ENCODE results near the gene HLF.
A peak's percentile ranks its signal among the peaks of the same experiment; 100 is the strongest.

The HLF gene

DNA sequence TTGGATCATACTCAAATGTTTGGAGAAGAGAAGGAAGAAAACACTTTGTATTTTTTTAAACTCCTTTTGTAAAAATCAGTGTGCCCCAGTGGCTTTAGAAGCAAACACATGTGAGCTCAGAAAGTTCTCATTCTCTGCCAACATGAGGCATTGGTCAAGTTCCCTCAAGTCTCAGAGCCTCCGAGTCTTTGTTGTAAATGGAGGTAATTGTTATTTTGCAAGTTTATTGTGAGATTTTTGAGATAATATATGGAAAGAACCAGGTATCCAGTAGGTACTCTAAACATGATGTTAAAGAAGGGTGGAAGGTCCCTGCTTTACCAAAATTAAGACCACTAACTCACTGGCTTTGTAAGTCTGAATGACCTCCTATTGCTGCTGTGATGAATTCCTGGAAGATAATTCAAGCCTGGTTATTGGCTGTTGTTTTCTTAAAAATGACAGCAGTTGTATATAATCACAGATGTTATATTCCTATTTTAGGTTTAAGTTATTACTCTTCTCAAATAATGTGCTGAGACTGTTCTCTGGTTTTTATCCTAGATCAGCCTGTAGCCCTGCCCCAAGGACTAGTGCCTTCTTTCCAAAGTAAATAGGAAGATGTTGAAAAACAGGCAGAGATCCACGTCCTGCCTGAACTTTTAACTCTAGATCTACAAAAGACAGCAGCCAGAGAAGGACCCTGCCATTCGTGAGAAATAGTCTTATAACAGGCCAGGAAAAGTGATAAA is 2.4 kb downstream of the HLF start:
- DNase-seq (ENCODE audit: low spot score in 2 of 2) (no peak), ATAC-seq (no peak)
- H3K27ac Mint-ChIP-seq, result no peak overlapping the region
- H3K36me3 Mint-ChIP-seq, result no peaks in the 10 kb centered on the region
- peaks cover 18% of the 10 kb centered on the region for H3K4me1 Mint-ChIP-seq
- no peak overlapping the region for H3K4me3 Mint-ChIP-seq
- H3K9me3 Mint-ChIP-seq, result no peaks in the 10 kb centered on the region

GRCh38 chr17:55267777-55268648 is 3.3 kb downstream of the HLF start:
- H3K4me3 Mint-ChIP-seq, result no peak overlapping the region
- H3K9me3 Mint-ChIP-seq, result no peaks in the 10 kb centered on the region
- no peak overlapping the region for H3K27ac Mint-ChIP-seq
- ATAC-seq (no peak), DNase-seq (ENCODE audit: low spot score in 2 of 2) (no peak)
- peaks cover 23% of the 10 kb centered on the region for H3K4me1 Mint-ChIP-seq
- no peaks in the 10 kb centered on the region for H3K36me3 Mint-ChIP-seq

DNA sequence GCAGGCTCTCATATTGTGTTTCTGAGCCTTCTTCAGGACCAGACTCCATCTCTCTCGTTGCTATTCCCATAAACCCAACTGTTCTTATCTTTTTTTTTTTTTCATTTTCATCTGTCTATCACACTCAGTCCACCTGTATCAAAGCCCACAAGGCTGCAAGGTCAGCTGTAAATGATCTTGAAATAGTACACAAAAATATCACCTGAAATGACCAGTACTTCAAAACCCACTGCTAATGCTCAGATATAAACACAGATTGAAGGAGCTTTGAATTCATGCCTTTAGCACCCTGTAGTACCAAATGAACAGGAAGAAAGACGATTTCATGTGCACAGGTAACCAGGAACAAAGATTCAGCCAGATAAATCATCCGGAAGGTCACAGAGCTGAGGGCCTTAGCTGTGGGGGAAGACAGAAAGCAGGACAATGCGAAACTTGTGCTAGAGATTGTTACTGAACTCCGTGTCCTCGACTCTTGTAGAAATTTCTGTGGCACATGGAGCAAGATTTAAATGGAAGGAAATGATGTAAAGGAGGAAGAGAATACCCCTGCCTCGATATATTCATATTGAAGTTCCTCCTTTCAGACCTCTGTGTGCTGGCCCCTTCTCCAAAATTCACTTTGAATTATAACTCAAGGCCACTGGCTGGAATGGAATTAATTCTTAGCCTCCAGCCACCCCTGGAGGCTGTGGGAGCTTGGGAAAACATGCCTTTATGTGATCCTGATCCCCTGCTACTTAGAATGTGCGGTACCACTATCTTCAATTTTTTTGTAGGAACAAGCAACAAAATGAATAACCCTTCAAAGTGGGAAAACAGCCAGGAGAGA is 4.1 kb downstream of the HLF start:
- no peak overlapping the region for H3K4me3 Mint-ChIP-seq

DNA sequence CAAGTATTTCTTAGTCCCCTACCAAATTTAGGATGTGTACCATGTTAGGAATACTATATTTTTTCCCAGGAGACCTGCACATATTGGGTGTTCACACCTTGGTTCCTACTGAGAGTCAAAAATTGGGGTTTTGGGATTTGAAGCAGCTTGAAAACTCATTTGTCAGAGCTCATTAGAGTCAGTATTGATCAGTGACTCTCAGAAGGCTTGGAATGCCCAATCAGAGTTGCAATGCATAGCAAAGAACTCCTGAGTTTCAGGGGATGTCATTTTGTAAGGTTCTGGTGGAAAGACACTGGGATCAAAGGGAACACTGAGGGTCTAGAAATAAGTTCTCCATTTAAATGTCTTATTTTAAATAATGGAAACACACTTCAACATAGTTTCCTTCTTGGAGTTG is 5.1 kb downstream of the HLF start:
- peaks cover 9% of the 10 kb centered on the region for H3K4me1 Mint-ChIP-seq

More for the DNA sequence above, 4.1 kb downstream of the HLF start:
- Mint-ChIP-seq H3K4me1 (peaks cover 17% of the 10 kb centered on the region), H3K27ac (no peak overlapping the region), H3K9me3 (no peaks in the 10 kb centered on the region), H3K36me3 (no peaks in the 10 kb centered on the region)
- DNase-seq (ENCODE audit: low spot score in 2 of 2) (no peak), ATAC-seq (no peak)

GRCh38 chr17:55271223-55271571 is 6.4 kb downstream of the HLF start:
- peaks cover 9% of the 10 kb centered on the region for H3K4me1 Mint-ChIP-seq
- H3K36me3 Mint-ChIP-seq, result no peaks in the 10 kb centered on the region
- no peak overlapping the region for H3K27ac Mint-ChIP-seq
- H3K4me3 Mint-ChIP-seq, result no peak overlapping the region
- DNase-seq (ENCODE audit: low spot score in 2 of 2), result no peak
- H3K9me3 Mint-ChIP-seq, result no peaks in the 10 kb centered on the region
- no peak for ATAC-seq

More for the DNA sequence above, 5.1 kb downstream of the HLF start:
- no peak overlapping the region for H3K27ac Mint-ChIP-seq
- DNase-seq (ENCODE audit: low spot score in 2 of 2) (no peak), ATAC-seq (no peak)
- H3K36me3 Mint-ChIP-seq, result no peaks in the 10 kb centered on the region
- no peaks in the 10 kb centered on the region for H3K9me3 Mint-ChIP-seq
- no peak overlapping the region for H3K4me3 Mint-ChIP-seq

DNA sequence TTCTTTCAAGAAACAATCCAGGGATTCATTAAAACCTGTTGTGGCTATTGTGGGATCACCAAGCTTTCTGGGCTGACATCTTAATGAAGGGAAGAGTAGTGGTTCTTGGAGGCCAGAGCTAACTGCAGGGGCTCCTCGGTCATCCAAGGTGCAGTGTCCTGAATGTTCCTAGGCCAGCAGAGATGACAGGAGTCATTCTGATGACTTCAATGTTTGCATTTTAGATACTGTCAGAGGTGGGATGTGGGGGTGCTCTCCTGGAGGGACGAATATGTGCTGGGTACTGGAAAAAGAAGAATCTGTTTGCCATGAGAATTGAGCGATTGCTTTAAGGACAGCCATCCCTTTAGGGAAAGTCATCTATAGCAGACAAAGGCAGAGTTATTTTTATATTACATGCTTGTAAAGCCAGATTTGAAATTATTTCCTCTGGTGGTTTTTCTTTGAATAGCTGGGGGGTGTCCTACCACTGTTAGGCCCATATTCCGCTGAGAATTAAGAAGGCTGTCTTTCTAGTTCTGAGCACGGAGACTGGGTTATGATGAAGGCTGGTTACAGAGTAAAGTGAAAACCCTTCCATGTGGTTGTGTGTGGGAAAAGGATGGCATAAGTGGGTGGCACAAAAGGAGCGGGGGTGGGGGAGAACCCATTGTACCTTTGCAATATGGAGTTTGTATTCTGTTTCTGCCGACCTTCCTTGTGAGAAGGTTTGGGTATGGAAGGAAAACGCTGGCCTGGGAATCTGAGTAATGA is 7.4 kb downstream of the HLF start:
- H3K4me3 Mint-ChIP-seq, result no peak overlapping the region
- H3K36me3 Mint-ChIP-seq, result no peaks in the 10 kb centered on the region
- ATAC-seq (no peak), DNase-seq (ENCODE audit: low spot score in 2 of 2) (no peak)
- no peaks in the 10 kb centered on the region for H3K9me3 Mint-ChIP-seq
- no peak overlapping the region for H3K27ac Mint-ChIP-seq
- H3K4me1 Mint-ChIP-seq, result peaks cover 9% of the 10 kb centered on the region

DNA sequence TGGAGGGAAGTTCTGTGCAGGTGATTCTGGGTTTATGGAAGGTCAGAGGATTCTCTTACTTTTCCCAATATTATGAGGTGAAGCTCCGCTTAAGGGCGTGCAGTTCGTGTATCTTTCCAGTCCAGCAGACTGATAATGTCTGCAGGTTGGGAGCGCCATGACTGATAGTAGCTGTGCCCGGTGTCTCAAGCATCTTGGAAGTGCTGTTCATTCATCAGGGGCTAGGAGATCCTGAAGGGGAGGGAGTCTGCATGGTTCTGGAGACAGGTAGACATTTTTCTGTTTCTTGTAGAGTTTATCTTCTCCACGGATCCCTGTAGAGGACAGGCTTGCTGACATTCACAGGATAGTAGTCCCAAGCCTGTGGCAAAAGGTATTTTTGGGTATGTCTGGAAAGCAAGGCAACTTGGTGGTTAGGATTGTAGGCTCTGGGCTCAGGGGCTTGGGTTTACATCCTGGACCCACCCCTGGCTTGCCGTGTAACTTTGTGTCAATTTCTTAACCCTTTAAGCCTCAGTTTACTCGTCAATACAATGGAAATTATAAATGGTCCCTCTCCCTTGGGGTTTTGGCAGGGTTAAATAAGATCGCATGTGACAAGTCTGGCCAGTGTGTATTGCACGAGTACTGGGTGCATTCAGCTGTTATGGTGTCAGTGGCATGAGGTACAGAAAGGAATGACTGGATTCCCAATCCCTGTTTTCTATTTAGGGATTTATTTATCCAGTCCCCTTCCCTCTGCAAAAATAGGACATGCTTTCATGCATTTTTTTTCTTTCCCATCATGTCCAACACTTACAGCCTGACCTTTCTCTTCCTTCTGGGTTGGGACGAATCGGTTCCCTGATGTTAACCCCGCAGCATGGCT is 8.2 kb downstream of the HLF start:
- Mint-ChIP-seq H3K4me3 (no peak overlapping the region), H3K36me3 (no peaks in the 10 kb centered on the region), H3K27ac (no peak overlapping the region), H3K4me1 (peaks cover 9% of the 10 kb centered on the region), H3K9me3 (no peaks in the 10 kb centered on the region)
- DNase-seq (ENCODE audit: low spot score in 2 of 2) (no peak), ATAC-seq (no peak)

GRCh38 chr17:55273579-55274354 is 9.0 kb downstream of the HLF start:
- no peak overlapping the region for H3K4me3 Mint-ChIP-seq
- H3K4me1 Mint-ChIP-seq, result peaks cover 9% of the 10 kb centered on the region
- ATAC-seq (no peak), DNase-seq (ENCODE audit: low spot score in 2 of 2) (no peak)
- H3K27ac Mint-ChIP-seq, result no peak overlapping the region
- no peaks in the 10 kb centered on the region for H3K9me3 Mint-ChIP-seq
- no peaks in the 10 kb centered on the region for H3K36me3 Mint-ChIP-seq

DNA sequence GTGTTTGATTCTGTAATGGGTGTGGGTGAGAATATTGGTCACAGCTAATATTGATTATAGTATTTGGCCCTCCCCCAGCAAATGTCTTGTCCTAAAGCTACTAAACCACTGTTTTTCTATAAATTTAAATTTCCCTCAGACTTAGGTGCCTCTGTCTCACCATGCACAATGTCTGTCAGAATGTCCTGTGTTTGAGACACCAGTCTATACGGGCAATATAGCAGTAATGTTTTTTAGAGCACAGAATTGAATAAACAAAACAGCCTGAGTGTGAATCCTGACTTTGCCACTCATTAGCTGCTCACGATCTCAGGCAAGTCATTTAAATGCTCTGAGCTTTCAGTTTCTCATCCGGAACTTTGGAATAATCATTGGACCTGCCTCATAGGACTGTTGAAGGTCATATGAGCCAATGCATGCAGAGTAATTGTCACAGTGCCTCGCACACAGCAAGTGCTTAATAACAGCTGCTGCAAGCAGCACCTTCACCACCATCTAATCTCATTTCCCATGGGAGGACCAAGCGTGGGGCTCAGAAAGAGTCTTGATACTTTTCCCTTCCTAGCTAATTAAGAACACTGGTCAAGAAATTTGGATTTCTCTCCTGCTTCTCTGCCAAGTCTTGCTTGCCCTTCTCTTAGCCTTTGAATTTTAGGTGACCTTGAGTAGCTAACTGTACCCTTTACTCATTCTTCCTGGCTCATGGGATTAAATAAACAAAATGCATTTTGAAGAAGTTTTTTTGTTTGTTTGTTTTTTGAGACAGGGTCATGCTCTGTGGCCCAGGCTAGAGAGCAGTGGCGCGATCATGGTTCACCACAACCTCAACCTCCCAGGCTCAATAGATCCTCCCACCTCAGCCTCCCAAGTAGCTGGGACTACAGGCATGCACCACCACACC is 9.8 kb downstream of the HLF start:
- no peak overlapping the region for H3K4me3 Mint-ChIP-seq
- H3K27ac Mint-ChIP-seq, result no peak overlapping the region

GRCh38 chr17:55275894-55276804 is 11.4 kb downstream of the HLF start:
- ATAC-seq (no peak), DNase-seq (ENCODE audit: low spot score in 2 of 2) (no peak)
- Mint-ChIP-seq H3K27ac (no peak overlapping the region), H3K9me3 (no peaks in the 10 kb centered on the region), H3K4me3 (no peak overlapping the region), H3K4me1 (peaks cover 9% of the 10 kb centered on the region), H3K36me3 (no peaks in the 10 kb centered on the region)

More for the DNA sequence above, 9.8 kb downstream of the HLF start:
- no peaks in the 10 kb centered on the region for H3K36me3 Mint-ChIP-seq
- H3K9me3 Mint-ChIP-seq, result no peaks in the 10 kb centered on the region
- ATAC-seq, result no peak
- DNase-seq (ENCODE audit: low spot score in 2 of 2), result no peak
- peaks cover 9% of the 10 kb centered on the region for H3K4me1 Mint-ChIP-seq

GRCh38 chr17:55278173-55278961 is 13.6 kb downstream of the HLF start:
- peak overlapping the region; percentile 26 for H3K27ac Mint-ChIP-seq
- no peak overlapping the region for H3K4me3 Mint-ChIP-seq
- no peaks in the 10 kb centered on the region for H3K9me3 Mint-ChIP-seq
- DNase-seq (ENCODE audit: low spot score in 2 of 2) (no peak), ATAC-seq (no peak)
- no peaks in the 10 kb centered on the region for H3K4me1 Mint-ChIP-seq
- no peaks in the 10 kb centered on the region for H3K36me3 Mint-ChIP-seq

Data from stimulated activated effector memory CD8-positive, alpha-beta T cell treated with anti-CD3 and anti-CD28 coated beads, Interleukin-12 subunit alpha, Interleukin-12 subunit beta, amount 100 ng/mL, for 72 hours (primary cell).